NT2/D1 (cell line): ENCODE measurements around the gene METTL21C.

ENCODE experiments used
- DNase-seq: peaks from one replicate; pipeline ENCODE4 v3.0.0-alpha.2; 2011; ENCODE audit warnings: low read depth, low spot score
- H3K27me3 ChIP-seq: 2 replicates; pipeline ENCODE4 v1.6.0; 2011; ENCODE audit warnings: mild to moderate bottlenecking; ENCODE audit not compliant: insufficient read length, insufficient read depth
- H3K36me3 ChIP-seq: 2 replicates; pipeline ENCODE4 v1.6.1; 2011; ENCODE audit warnings: mild to moderate bottlenecking, low read length, mixed read lengths; ENCODE audit not compliant: insufficient read depth, insufficient read length
- H3K4me1 ChIP-seq: 2 replicates; pipeline ENCODE4 v1.5.1; 2011; ENCODE audit not compliant: insufficient read depth, insufficient read length
- H3K4me3 ChIP-seq: 2 replicates; pipeline ENCODE4 v1.5.1; 2011; ENCODE audit warnings: low read depth; ENCODE audit not compliant: insufficient read length
- H3K9ac ChIP-seq: 2 replicates; pipeline ENCODE4 v1.6.0; 2011; ENCODE audit warnings: low read depth; ENCODE audit not compliant: insufficient read length
- H3K9me3 ChIP-seq: 2 replicates; pipeline ENCODE4 v1.5.1; 2011; ENCODE audit warnings: mild to moderate bottlenecking, low read length; ENCODE audit not compliant: insufficient read depth
- SUZ12 ChIP-seq: IDR thresholded peaks from 2 replicates; pipeline ENCODE4 v1.6.1; 2011; ENCODE audit not compliant: insufficient read length, insufficient read depth; ENCODE audit errors: extremely low read depth
- YY1 ChIP-seq: IDR thresholded peaks from 2 replicates; pipeline ENCODE4 v1.6.1; 2011; ENCODE audit not compliant: insufficient read length, insufficient read depth
- ZNF274 ChIP-seq: IDR thresholded peaks from 2 replicates; pipeline ENCODE4 v1.6.1; 2011; ENCODE audit warnings: mild to moderate bottlenecking, low read depth, low read length

Gene METTL21C

DNA sequence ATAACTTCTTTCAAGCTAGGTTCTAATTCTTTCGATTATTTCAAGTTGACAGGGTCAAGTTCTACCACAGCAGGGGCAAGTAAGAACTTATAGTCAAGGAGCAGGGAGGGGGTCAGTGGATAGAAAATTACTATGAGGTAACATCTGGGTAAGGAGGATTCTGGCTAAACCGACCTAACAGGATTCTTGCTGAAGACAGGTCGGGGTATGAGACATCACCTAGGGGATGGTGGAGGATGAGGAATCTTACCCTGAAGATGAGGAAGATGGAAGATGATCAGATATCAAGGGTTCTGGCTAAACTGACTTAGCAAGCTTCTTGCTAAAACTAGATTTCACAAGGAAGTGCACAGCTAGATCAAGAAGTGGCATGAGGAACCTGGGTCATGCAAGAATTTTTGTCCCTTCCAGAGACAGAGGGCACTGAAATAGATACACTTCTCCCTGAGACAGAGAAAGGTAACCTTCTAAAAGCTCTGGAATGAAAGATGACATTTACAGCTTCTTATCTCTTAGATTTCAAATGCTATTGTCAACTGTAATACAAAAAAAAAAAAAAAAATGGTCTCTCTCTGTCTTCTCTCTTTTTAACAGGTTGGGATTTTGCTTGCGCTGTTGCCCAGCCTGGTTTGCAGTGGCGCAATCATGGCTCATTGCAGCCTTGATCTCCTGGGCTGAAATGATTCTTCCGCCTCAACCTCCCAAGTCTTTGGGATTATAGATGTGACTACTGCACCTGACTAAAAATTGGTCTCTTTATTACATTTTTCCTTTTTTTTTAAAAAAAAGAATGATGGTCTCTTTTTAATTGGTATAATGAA lies 9.6 kb upstream of the METTL21C start:
- TF ChIP-seq SUZ12 (no peak), YY1 (no peak), ZNF274 (no peak)
- H3K4me1 ChIP-seq = no peaks in the 10 kb centered on the region

DNA sequence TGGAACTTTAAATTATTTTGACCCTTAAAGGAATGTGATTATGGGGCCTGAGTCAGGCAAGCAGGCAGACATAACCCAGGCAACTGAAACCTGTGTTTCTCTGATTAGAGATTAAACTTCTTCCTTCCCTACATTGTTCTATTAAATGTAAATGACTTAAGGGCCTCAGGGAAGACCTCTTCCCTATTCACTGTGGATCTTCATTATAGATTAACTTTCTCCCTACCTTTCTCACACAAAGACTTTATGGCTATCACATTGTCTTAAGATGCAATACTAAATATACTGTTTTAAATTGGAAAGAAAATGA lies 8.8 kb upstream of the METTL21C start:
- no peak for TF ChIP-seq ZNF274
- no peak for TF ChIP-seq SUZ12
- TF ChIP-seq YY1 = no peak
- peaks cover 5% of the 10 kb centered on the region; the same call in 1 of the 2 replicates for H3K9me3 ChIP-seq
- H3K4me1 ChIP-seq = no peaks in the 10 kb centered on the region
- DNase-seq = no peak
- no peaks in the 10 kb centered on the region for H3K36me3 ChIP-seq
- no peak overlapping the region for H3K4me3 ChIP-seq
- no peak overlapping the region for H3K9ac ChIP-seq
- H3K27me3 ChIP-seq = no peaks in the 10 kb centered on the region

More for the DNA sequence above, 9.6 kb upstream of the METTL21C start:
- Histone ChIP-seq H3K9ac (no peak overlapping the region), H3K4me3 (no peak overlapping the region), H3K9me3 (no peaks in the 10 kb centered on the region), H3K36me3 (no peaks in the 10 kb centered on the region), H3K27me3 (no peaks in the 10 kb centered on the region)
- DNase-seq = no peak

DNA sequence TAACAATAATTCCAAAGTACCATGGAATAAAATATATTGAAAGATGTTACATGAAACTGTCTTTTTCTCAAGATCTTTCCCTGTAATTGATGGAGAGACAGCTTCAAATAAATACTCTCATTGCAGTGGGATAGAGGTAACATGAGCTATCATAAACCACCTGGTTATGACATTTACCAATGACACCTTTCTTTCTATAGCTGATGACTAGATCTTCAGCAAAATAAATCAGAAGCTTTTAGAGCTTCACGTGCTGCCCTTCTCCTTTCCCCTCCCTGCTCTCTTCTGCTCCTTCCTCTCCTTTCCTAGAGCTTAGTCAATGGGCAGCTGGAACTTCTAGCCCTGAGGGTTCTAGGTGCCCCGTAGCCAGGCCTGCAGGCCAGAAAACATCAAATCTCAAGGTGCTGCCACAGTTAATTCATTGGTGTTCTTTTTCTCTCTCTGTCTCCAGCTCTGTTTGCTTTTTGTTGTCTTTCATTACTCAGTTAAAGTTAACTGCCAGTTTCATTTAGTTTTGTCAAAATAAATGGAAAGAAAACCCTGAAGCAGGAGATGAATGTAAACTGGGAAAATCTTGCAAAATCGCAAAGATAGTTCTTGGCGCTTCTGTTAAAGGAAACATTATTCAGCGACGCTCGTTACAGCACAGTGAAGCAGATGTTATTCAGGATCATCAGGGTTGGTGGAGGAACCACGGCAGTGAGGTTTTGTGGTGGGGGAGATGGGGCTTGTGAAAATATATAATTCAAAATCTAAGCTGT lies 8.3 kb upstream of the METTL21C start:
- H3K9me3 ChIP-seq = peaks cover 8% of the 10 kb centered on the region; the same call in 1 of the 2 replicates
- H3K9ac ChIP-seq = no peak overlapping the region
- TF ChIP-seq YY1 (no peak), ZNF274 (no peak), SUZ12 (no peak)
- no peaks in the 10 kb centered on the region for H3K4me1 ChIP-seq
- DNase-seq = no peak
- no peaks in the 10 kb centered on the region for H3K36me3 ChIP-seq
- H3K4me3 ChIP-seq = no peak overlapping the region
- H3K27me3 ChIP-seq = no peaks in the 10 kb centered on the region

- Histone ChIP-seq H3K4me3 (no peak overlapping the region), H3K36me3 (no peaks in the 10 kb centered on the region), H3K9ac (no peak overlapping the region), H3K9me3 (peaks cover 8% of the 10 kb centered on the region; the same call in 1 of the 2 replicates), H3K4me1 (no peaks in the 10 kb centered on the region), H3K27me3 (no peaks in the 10 kb centered on the region)
- DNase-seq = no peak
- TF ChIP-seq ZNF274 (no peak), SUZ12 (no peak), YY1 (no peak)
Measured at GRCh38 chr13:102701331-102701730, 6.5 kb upstream of the METTL21C start.

DNA sequence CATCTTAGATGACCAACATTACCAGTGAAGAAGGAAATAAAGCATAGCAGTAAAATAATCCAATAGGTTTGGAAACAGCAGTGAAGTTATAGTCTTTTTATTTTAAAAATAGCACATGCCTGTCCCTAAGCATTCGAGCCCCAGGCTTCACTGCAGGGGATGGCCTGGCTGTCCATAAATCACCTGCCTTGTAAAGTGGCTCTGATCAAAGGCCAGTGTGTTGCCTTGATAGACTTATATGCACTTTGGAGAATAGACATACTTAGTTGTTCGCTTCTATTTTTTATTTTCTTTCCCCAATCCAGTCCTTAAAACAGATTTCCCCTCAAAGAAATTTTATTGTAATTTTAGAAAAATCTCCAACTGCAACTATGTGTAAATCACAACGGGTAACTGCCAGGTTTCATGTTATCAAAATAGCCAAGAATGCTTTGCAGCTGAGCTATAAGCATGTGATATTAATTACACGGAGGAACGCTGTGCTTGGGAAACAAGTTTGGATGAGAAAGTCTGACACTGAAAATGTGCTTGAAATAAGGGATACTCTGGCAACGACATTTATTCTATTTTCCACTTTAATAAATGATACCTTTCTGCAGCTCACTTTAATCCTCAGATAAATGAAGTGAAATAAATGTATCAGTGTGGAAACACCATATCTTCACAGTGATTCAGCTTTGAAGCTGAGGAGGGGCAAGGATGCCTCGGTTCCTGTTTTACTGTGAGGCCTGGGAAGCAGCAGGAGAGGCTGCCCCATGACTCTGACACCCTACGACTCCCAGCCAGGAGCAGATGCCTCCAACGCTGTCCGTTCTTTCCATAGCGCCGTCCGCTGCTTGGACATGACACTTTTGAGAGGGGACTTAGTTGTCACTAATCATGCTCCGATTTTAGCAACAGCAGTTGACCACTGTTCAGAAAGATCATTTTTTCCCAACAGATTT lies 5.5 kb upstream of the METTL21C start:
- TF ChIP-seq ZNF274 (no peak), SUZ12 (no peak), YY1 (no peak)
- DNase-seq = no peak
- Histone ChIP-seq H3K9ac (no peak overlapping the region), H3K27me3 (no peaks in the 10 kb centered on the region), H3K9me3 (peaks cover 8% of the 10 kb centered on the region; the same call in 1 of the 2 replicates), H3K4me3 (no peak overlapping the region), H3K36me3 (no peaks in the 10 kb centered on the region), H3K4me1 (no peaks in the 10 kb centered on the region)

DNA sequence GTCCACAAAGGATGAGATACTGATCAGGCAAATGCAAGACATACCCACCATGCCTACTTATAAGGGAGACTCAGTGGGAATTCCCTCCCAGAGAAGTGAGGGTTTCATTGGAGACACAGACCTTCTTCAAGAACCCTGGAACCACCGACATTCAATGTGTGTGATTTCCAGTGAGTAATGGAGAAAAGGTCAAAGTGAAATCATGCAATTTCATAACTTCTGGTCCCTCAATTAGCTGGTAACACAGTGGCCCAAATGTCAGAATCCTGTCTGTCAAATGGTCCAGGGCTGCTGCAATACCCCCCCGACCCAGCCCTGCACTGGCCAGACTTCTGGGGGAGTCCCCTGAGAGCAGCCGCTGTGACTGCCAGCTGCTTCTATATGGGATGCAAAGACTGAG lies 4.7 kb upstream of the METTL21C start:
- H3K36me3 ChIP-seq = no peaks in the 10 kb centered on the region
- H3K4me1 ChIP-seq = no peaks in the 10 kb centered on the region
- no peak for TF ChIP-seq SUZ12
- TF ChIP-seq YY1 = no peak
- TF ChIP-seq ZNF274 = no peak
- H3K27me3 ChIP-seq = no peaks in the 10 kb centered on the region
- DNase-seq = no peak
- no peak overlapping the region for H3K9ac ChIP-seq
- H3K4me3 ChIP-seq = no peak overlapping the region
- H3K9me3 ChIP-seq = peaks cover 8% of the 10 kb centered on the region; the same call in 1 of the 2 replicates
